ENCODE results near the gene RHBDL1.

RHBDL1 gene

GRCh38 chr16:662095-662494 is 13.4 kb upstream of the RHBDL1 start:
- TF ChIP-seq MYC (IDR thresholded peaks at IDR 0.05; ENCODE audit: low read depth, low read length) (no peak), POLR2A (IDR thresholded peaks at IDR 0.05; ENCODE audit: extremely low read depth, insufficient read length) (no peak), CTCF (IDR thresholded peaks at IDR 0.05; ENCODE audit: low read depth, low read length) (no peak), MAX (IDR thresholded peaks at IDR 0.05; ENCODE audit: low read depth, low read length) (no peak)
- H3K4me3 ChIP-seq (ENCODE audit: low read depth, low read length): no peak overlapping the region
- no peak for DNase-seq (ENCODE audit: low read depth)

GRCh38 chr16:662597-662996 is 12.9 kb upstream of the RHBDL1 start:
- no peak overlapping the region for H3K4me3 ChIP-seq (ENCODE audit: low read depth, low read length)
- DNase-seq (ENCODE audit: low read depth): no peak
- TF ChIP-seq MYC (IDR thresholded peaks at IDR 0.05; ENCODE audit: low read depth, low read length): no peak
- TF ChIP-seq CTCF (IDR thresholded peaks at IDR 0.05; ENCODE audit: low read depth, low read length): no peak
- TF ChIP-seq MAX (IDR thresholded peaks at IDR 0.05; ENCODE audit: low read depth, low read length): no peak
- TF ChIP-seq POLR2A (IDR thresholded peaks at IDR 0.05; ENCODE audit: extremely low read depth, insufficient read length): no peak

- DNase-seq (ENCODE audit: low read depth): no peak
- H3K4me3 ChIP-seq (ENCODE audit: low read depth, low read length): no peak overlapping the region
- TF ChIP-seq POLR2A (IDR thresholded peaks at IDR 0.05; ENCODE audit: extremely low read depth, insufficient read length) (no peak), MAX (IDR thresholded peaks at IDR 0.05; ENCODE audit: low read depth, low read length) (no peak), CTCF (IDR thresholded peaks at IDR 0.05; ENCODE audit: low read depth, low read length) (no peak), MYC (IDR thresholded peaks at IDR 0.05; ENCODE audit: low read depth, low read length) (no peak)
Measured at GRCh38 chr16:666572-666971, 8.9 kb upstream of the RHBDL1 start.

GRCh38 chr16:667113-667779 is 8.2 kb upstream of the RHBDL1 start:
- H3K4me3 ChIP-seq (ENCODE audit: low read depth, low read length): no peak overlapping the region
- TF ChIP-seq MAX (IDR thresholded peaks at IDR 0.05; ENCODE audit: low read depth, low read length): no peak
- TF ChIP-seq POLR2A (IDR thresholded peaks at IDR 0.05; ENCODE audit: extremely low read depth, insufficient read length): no peak
- TF ChIP-seq MYC (IDR thresholded peaks at IDR 0.05; ENCODE audit: low read depth, low read length): no peak
- no peak for TF ChIP-seq CTCF (IDR thresholded peaks at IDR 0.05; ENCODE audit: low read depth, low read length)
- no peak for DNase-seq (ENCODE audit: low read depth)

GRCh38 chr16:667780-668518 is 7.5 kb upstream of the RHBDL1 start, which contains the start of gene RHOT2:
Gene RHOT2 (plus strand): TSS chr16:668132. CDS start chr16:668200, 68 bp downstream.
- H3K4me3 ChIP-seq (ENCODE audit: low read depth, low read length): peak within 1 kb of the TSS; percentile 65
- DNase-seq (ENCODE audit: low read depth): peak; percentile 90
- peak; percentile 47 for TF ChIP-seq POLR2A (IDR thresholded peaks at IDR 0.05; ENCODE audit: extremely low read depth, insufficient read length)
- TF ChIP-seq CTCF (IDR thresholded peaks at IDR 0.05; ENCODE audit: low read depth, low read length): peak; percentile 48
- TF ChIP-seq MAX (IDR thresholded peaks at IDR 0.05; ENCODE audit: low read depth, low read length): 0 out of 2 replicates have a peak, but pooled peaks have one; percentile 3
- peak; percentile 71; the same call in 1 of the 2 replicates for TF ChIP-seq MYC (IDR thresholded peaks at IDR 0.05; ENCODE audit: low read depth, low read length)
